Measurements from ENCODE around the gene SYCE3.

SYCE3 gene

DNA sequence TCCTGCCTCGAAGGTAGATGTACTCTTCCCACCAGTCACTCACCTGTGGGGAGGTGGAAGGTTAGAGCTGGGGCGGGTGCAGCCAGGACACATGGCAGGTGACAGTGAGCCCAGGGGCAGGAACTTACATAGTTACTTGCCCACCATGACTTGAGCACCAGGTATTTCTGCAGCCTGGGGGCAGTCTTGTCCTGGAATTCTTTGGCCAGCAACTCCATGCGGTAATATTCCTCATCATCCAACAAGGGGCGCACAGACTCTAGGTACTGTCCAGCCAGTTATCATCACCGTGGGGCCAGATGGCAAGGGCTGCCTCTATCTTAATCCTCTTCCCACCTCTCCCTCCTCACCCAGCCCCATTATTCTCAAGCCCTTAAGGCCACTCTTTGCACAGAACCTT lies 13.4 kb upstream of the SYCE3 start:
- DNase-seq (ENCODE audit: low read depth), result no peak

DNA sequence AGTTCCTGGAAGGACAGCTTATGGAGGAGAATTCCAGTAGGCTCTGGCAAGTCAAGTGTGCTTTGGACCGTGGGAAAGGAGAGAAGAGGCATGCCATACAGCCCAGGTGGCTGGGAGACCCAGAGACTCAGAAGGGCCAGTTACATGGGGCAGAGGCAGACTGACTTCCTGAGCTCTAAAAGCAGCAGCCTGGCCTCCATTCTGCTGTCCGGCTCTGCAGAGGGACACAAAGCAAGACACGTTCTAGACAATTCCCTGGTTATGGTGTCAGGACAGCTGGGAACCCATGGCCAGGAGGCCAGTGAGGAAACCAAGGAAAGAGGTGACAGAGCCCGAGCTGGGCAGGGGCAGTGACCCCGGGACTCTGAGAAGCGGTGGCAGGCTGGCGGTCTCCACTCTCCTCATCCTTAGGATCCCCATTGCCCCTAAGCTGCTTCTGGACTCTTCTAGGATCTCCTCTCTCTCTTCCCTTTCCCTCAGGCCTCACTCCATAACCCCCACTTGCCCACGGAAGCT lies 12.8 kb upstream of the SYCE3 start:
- DNase-seq (ENCODE audit: low read depth), result no peak

DNA sequence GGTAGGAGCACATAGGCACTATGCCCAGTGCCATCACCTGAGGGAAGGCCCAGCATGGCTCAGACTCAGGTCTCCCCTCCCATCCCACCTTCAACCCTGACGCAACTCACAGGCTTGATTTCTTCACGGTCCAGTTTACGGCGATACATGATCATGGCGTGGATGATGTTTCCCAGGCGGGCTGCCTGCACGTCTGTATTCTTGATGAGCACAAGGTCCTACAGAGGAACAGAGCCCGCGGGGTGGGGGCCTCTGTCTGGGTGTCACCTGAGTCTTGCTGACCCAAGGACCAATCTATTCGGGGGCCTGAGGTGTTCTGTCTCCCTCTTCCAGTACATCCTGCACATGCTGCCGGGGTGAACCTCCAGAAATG lies 11.7 kb upstream of the SYCE3 start:
- no peak for DNase-seq (ENCODE audit: low read depth)

DNA sequence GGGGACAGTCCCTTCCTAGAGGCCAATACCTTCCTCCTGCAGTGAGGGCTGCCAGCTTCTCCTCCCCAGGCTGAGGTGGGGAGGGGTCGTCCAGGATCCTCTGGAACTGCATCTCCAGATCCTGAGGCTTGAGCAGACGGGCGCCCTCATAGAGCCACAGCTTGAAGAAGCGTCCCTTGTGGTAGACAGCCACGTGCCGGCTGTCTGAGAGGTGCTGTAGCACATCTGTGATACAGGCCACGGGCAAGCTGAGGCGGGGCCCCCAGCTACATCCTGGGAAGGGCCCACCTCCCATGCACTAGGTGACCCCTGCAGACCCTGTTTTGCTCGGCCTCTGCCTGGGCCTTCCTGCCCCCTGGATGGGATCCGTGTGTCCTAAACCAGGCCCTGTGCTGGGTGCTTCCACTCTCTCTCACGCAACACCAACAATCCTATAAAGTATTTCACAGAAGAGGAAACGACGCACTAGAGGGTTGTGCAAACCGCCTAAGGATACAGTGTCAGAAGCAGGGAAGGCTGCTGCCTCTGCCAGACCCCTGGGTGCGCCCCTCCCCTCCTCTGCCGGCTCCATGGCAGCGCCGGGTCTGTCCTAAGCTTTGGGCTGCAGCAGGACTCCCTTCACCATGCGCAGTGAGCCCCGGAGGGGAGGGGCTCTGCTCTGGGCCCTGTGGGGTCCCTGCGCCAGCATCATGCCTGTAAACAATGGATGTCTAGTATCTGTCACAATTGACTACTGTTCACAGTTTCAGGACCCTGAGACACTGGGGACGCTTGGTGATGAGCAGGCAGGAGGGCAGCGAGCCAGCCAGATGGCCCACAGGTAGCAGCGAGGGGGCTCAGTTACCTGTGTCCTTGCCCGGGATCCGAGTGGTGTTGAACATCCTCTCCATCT lies 11.0 kb upstream of the SYCE3 start:
- no peak for DNase-seq (ENCODE audit: low read depth)

DNA sequence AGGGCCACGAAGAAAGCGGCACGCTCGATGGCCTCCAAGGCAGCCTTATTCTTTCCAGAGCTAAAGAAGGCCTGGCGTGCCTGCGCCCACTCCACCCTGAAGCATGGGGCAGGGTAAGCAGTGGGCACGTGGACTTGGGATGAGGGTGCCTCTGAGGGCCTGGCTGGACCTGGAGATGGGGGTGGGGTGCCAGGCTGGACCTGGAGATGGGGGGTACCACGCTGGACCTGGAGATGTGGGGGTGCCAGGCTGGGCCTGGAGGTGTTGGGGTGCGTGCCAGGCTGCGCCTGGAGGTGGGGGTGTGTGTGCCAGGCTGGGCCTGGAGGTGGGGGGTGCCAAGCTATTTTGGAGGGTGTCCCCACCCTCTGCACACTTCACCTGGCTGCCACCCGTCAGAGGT lies 10.2 kb upstream of the SYCE3 start:
- no peak for DNase-seq (ENCODE audit: low read depth)

DNA sequence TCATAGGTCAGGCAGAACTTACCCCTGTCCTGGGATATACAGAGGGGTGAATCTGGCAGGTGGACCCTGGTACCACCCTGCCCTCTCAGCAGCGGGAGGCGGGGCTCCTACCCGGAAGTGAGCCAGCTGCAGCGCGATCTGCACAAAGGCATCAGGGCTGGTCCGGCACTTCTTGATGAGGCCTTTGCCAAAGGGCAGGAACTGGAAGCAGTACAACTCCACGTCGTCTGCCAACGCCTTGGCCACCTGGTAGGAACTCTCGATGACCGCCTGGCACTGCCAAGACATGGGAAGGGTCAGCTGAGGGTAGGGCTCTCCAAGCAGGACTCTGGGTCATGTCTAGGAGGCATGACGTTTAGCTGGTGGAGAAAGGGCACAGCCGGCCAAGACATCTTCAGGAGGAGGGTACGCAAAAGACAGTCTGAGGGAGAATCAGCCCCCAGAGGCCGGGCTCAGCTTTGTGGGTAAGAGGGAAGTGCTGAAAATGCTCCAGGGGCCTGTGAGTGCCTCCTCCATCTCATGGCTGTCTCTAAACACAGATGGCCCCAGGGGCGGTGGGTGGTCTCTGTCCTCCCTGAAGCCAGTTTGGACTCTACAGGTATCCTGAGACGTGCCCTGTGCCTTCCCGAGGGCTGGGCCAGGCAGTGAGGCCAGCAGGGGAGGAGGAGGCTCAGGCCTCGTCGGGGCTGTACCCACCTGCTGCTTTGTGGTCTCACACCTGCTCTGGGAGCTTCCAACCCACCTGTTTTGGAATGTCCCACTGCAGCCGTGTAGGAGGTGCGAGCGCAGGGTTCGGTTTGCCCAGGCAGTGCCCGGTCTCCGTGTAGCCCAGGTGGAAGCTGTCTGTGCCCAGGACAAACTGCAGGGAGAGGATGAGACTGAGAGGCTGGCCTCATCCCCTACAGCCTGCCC lies 8.8 kb upstream of the SYCE3 start:
- no peak for DNase-seq (ENCODE audit: low read depth)

DNA sequence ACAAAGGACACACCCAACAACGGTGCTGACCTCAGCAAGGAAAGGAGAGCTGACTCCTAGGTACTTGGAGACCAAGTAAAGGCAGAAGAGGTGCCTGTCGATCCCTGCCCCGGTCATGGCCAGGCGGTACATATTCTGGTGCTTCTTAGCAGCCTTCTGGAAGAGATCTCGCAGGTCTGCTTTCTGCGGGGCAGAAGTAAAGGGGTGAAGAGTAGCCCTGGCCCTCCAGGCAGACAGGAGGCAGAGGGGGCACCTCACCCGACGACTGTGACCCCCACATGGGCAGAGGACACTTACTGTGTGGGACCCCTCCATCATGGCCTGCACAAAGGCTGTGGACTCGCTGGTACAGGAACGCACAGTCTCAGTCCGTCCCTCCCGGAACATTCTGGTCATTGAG lies 8.1 kb upstream of the SYCE3 start:
- no peak for DNase-seq (ENCODE audit: low read depth)

DNA sequence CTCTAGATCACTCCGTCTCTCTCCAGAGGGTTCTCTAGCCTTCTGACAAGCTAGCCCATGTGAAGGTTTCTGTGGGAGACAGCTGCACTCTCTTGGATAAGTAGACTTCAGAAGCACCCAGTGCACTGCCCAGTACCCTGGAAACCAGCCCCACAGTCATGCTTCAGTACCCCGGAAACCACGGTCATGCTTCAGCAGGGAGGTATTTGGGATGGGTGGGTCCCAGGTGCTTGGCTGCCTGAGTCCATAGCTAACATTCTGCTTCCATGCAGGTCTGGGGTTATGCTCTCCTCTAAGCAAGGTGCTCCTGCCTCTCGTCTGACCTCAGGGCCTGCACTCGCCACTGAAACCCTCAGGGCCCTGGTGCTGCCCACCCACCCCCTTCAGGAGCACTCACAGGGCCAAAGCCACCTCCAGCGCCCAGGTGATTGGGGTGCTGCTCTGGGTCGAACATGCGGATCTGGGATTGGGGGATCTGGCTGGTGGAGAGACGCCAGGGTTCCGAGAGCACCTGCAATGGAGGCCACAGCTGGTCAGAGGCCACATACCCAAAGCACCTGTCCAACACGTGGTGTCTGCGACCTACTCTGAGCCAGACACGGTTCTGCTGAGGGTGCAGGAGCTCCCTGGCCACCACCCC lies 7.3 kb upstream of the SYCE3 start:
- DNase-seq (ENCODE audit: low read depth), result no peak

DNA sequence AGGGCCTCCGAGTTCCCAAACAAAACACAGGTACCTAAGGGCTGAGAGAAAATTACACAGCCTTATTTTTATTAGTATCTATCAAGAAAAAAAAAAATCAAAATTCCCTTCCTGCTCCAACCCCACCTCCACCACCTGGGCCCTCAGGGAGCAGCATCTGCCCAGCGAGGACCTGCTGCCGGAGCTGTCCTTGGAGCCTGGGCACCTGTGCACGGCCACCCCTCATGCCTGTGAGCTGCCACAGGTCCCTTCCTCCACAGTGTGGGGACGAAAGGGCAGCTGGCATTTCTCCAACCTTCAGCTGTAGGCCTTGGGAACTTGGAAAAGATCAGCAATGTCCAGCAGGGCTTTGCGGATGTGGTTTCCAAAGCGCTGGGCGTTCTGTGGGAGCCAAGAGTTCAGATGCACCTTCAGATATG lies 6.3 kb upstream of the SYCE3 start:
- no peak for DNase-seq (ENCODE audit: low read depth)

DNA sequence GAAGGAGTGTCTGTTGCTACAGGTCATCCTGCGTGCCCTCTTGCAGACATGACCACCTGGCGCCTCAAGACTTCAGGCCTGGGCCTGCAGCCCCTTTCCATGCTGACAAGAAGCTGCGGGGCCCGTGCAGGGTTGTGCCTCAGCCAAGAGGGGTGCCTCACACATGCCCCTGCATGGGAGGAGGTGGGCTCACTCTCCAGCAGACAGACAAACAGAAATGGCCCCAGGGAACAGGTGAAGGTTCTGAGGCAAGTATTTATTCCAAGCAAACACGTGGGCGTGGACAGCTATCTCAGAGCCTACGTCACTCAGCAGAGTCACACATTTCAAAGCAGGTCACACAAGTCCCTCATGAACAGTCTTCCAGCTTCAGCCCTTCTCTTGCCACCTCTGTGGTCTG lies 5.9 kb upstream of the SYCE3 start:
- DNase-seq (ENCODE audit: low read depth), result no peak

DNA sequence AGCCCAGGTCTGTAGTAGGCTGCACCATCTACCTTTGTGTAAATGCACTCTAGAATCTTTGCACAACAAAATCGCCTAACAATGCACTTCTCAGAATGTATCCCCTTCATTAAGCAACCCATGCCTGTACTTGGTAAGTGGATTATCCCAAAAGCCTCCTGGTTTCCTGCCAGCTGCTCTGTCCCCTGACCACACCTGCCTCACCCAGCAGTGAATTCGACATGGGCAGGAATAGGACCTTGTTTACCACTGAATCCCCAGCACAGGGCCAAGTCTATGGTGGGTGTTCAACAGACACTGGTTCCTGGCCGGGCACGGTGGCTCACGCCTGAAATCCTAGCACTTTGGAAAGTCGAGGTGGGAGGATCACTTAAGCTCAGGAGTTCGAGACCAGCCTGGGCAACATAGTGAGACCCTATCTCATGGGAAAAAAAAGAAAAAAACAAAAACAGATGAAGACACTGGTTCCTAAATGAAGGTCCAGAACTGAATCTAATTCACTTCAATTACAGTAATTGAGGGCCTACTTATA lies 5.1 kb upstream of the SYCE3 start:
- DNase-seq (ENCODE audit: low read depth), result no peak

DNA sequence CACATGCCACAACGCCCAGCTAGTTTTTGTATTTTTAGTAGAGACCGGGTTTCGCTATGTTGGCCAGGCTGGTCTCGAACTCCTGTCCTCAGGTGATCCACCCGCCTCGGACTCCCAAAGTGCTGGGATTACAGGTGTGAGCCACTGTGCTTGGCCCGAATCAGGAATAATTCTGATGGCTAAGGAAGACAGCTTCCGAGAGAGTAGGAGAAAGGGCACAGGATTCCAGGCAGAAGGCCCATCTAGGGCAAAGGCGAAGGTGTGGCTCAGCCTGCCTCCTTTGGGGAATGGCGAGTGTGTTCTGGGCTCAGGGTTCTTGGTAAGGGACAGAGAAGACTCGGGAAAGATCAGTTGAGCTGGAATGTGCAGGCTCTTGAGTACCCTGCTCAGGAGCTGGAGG lies 1.6 kb upstream of the SYCE3 start:
- no peak for DNase-seq (ENCODE audit: low read depth)

DNA sequence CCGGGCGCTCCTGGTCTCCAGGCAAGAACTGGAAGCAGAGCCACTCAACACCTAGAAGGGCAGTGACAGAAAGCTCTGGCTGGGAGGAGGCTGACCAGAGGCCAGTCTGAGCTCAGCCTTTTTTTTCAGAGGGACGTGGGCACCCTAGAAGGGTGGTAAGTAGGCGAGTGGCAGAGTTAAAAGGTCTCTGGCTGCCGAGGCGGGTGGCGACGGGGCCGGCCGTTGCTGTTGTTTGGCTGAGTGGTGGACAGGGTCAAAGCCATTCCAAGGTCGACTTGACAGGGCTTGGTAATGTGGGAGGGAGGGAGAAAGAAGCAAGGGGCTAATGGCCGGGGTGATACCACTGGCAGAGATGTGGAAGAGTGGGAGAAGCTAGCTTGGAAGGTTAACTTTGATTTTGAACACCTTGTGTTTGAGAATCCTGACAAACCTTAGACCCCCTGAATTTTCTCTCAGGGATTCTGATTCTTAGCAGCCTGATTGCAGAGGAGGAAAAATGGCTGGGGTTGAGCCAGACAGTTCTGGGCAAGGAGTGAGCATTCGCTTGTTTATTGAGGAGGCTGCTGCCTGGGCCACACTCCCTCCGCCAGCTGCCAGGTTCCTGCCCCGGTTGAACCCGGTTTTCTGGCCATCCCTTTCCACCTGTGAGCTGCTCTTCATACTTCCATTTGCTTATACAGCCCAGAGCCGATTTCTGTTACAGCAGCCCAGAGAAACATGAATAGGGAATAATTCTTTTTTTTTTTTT lies 868 bp upstream of the SYCE3 start:
- DNase-seq (ENCODE audit: low read depth), result no peak

DNA sequence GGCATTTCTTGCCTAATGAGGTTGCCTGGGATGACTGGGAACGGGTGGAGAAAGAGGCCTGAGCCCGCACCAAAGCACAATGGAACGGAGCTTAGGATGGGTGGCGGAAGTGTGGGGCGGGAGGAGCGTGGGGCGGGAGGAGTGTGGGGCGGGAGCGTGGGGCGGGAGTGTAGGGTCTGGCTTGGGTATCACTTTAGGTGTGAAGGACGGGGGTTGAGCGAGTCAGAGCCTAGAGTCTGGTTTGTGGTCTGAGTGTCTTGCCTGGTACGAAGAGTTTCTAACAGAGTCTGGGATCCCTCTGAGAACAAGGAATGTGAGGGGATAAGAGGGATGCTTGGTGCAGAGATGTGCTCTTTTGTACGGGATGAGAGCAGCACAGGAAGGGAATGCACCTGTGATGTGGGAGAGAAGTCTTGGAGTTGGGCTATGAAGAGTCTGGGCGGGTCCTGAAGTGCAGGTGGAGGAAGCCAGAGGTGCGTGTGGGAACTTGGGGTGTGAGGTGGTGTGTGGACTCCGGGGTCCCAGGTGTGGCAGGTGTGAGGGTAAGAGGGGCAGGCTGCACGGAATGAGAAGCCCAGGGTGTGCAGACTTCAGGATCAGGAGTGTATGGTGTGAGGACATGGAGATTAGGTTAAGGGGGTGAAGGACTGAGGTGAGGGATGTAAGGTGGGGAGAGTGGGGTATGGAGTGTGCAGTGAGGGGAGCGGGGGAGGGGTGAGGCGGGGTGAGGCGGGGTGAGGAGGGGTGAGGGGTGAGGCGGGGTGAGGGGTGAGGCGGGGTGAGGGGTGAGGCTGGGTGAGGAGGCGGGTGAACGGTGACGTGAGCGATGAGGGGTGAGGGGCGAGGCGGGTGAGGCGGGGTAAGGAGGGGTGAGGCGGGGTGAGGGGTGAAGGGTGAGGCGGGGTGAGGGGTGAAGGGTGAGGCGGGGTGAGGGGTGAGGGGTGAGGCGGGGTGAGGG lies 1.0 kb downstream of the SYCE3 start:
- no peak for DNase-seq (ENCODE audit: low read depth)

DNA sequence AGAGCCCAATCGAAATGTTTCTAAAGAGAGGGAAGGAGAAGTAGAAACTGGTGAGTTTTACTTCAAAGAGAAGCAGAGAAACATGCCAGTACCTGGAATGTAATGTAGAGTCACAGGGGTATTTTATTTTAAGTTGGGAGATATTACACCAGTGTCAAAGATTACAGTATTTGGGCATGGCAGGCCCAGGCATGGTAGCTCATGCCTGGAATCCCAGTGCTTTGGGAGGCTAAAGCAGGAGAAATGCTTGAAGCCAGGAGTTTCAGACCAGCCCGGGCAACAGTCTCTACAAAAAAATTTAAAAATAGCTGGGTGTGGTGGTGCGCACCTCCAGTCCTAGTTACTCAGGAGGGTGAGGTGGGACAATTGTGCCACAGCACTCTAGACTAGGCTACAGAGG lies 2.7 kb downstream of the SYCE3 start:
- no peak for DNase-seq (ENCODE audit: low read depth)

DNA sequence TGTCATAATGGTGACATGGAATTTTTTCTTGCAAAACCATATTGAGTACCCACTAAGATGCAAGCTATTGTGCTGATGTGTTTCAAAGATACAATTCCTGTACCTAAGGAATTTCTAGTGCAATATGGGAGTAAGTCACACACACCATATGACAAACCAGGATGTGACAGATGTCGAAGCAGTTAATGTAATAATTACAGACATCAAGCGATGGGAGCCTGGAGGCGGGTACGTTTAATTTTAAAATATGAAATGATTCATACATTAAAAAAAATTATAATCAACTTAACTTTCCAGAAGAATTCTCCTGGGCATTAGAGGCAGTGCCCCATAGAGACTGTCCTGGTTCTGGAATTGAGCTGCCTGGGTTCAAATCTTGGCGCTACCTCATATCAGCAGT lies 6.0 kb downstream of the SYCE3 start:
- no peak for DNase-seq (ENCODE audit: low read depth)

DNA sequence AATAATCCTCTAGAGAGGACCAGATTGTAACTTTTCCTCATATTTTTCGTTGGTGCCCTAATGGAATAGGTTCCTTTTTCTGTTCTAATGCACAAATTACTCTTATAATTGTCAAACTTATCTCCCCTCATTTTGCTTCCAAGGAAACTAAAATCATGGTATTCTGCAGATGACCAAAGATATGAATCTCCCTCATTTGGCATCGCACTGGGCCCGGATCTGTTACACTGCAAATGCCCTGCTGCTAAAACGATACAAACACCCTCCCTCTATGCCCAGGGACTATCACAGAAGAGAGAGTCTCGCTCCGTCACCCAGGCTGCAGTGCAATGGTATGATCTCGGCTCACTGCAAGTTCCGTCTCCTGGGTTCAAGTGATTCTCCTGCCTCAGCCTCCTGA lies 9.4 kb downstream of the SYCE3 start:
- DNase-seq (ENCODE audit: low read depth), result no peak

DNA sequence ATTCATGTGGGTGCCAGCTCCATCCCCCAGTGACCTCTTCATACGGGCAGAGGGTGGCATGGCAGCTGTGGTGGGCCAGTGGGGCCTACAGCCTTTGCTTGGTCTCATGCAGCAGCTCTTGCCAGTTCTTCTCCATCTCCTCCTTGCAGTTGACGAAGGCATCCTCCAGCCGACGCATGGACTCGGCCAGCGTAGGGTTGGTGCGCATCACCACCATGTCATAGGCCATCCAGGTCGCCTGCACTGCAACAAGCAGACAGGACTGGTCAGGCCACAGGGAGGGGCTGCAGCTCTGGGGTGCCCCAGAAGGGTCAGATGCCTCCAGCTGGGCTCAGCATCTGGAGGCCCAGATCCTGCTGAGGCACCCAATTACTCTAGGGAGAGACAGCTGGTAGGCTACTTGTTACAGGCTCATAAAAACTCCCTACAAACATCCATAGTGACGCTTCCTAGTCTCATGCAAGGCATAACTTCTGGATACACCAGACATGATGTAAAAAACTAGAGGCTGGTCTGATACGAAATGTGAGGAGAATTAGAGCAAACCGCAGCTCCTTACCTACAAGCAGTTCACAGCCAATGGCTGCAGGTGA lies 11.5 kb downstream of the SYCE3 start:
- DNase-seq (ENCODE audit: low read depth), result no peak

DNA sequence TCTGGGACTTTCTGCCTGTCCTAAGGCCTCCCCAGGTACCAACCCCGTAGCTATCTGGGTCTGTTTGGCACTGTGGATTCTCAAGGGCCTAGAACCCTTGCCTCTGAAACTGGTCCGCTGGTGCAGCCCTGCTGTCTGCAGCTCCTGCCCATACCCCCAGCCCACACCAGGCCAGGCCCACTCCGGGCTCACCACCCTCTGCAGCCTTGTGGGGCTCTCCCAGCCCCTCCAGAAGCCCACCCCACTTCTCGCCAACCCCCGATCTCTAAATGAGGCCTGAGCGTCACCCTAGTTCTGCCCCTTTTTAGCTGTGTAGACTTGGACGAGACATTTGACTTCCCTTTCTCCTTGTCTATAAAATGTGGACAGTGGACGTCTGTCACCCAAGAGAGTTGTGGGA lies 12.3 kb downstream of the SYCE3 start:
- DNase-seq (ENCODE audit: low read depth), result no peak

Measured in stimulated activated CD8-positive, alpha-beta memory T cell treated with anti-CD3 and anti-CD28 coated beads, Interleukin-12 subunit alpha, Interleukin-12 subunit beta, amount 100 ng/mL, for 1 hour (primary cell).